ENCODE results near the gene KPNA2.
"Not testable (repeated sequence)": the region's sequence is repeated elsewhere in the genome, so short reads cannot be mapped to it uniquely, and the experiment has no call there.

DNA sequence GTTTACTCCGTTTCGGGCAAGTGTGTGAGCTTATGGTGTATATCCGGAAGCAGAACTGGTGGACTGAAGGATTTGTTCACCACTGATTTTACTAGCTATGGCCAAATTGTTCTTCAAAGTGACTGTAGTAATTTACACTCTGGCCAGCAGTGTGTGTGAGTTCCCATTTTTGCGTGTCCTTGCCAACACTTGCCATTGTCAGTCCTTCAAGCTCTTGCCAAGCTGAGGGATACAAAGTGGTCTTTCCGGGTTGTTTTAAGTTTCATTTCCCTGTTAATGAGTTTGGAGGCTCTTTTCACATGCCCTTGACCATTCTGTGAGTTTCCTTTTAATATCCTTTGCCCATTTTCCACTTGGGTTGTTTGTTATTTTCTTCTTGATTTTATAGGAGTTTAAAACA, 42.0 kb downstream of the KPNA2 start:
- TF ChIP-seq, protein P1, sequence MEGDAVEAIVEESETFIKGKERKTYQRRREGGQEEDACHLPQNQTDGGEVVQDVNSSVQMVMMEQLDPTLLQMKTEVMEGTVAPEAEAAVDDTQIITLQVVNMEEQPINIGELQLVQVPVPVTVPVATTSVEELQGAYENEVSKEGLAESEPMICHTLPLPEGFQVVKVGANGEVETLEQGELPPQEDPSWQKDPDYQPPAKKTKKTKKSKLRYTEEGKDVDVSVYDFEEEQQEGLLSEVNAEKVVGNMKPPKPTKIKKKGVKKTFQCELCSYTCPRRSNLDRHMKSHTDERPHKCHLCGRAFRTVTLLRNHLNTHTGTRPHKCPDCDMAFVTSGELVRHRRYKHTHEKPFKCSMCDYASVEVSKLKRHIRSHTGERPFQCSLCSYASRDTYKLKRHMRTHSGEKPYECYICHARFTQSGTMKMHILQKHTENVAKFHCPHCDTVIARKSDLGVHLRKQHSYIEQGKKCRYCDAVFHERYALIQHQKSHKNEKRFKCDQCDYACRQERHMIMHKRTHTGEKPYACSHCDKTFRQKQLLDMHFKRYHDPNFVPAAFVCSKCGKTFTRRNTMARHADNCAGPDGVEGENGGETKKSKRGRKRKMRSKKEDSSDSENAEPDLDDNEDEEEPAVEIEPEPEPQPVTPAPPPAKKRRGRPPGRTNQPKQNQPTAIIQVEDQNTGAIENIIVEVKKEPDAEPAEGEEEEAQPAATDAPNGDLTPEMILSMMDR (IDR thresholded peaks at IDR 0.05) = not testable (repeated sequence)
- TF ChIP-seq POLR2A (IDR thresholded peaks at IDR 0.05) = not testable (repeated sequence)

All from breast epithelium (tissue), 3 donors.